GM12864 (cell line): ENCODE measurements around the gene SERTAD1.
"Not testable (repeated sequence)": the region's sequence is repeated elsewhere in the genome, so short reads cannot be mapped to it uniquely, and the experiment has no call there.

ENCODE experiments used
- DNase-seq: peaks from one replicate; pipeline ENCODE4 v3.0.0-alpha.2; 2011; ENCODE audit warnings: low read depth
- H3K4me3 ChIP-seq: 2 replicates; pipeline ENCODE4 v1.5.1; 2011; ENCODE audit warnings: mild to moderate bottlenecking, low read depth, low read length, control low read depth
- CTCF ChIP-seq: IDR thresholded peaks from 2 replicates; pipeline ENCODE4 v1.5.1; 2011; ENCODE audit warnings: low read depth, mild to moderate bottlenecking, moderate library complexity, low read length, control low read depth, inconsistent platforms; ENCODE audit errors: missing control alignments

SERTAD1 gene

GRCh38 chr19:40460185-40460584 lies 34.4 kb upstream of the SERTAD1 start:
- no peak overlapping the region for H3K4me3 ChIP-seq
- no peak for TF ChIP-seq CTCF
- no peak for DNase-seq

GRCh38 chr19:40458597-40458974 lies 32.8 kb upstream of the SERTAD1 start:
- TF ChIP-seq CTCF: no peak
- DNase-seq: no peak
- H3K4me3 ChIP-seq: no peak overlapping the region

- no peak for TF ChIP-seq CTCF
- no peak overlapping the region for H3K4me3 ChIP-seq
- no peak for DNase-seq
Measured at GRCh38 chr19:40457953-40458596, 32.3 kb upstream of the SERTAD1 start.

GRCh38 chr19:40457048-40457447 lies 31.3 kb upstream of the SERTAD1 start:
- no peak for TF ChIP-seq CTCF
- no peak overlapping the region for H3K4me3 ChIP-seq
- no peak for DNase-seq

- DNase-seq, H3K4me3 ChIP-seq: not testable (repeated sequence)
Measured at GRCh38 chr19:40453943-40454342, 28.2 kb upstream of the SERTAD1 start.

GRCh38 chr19:40453151-40453735 lies 27.5 kb upstream of the SERTAD1 start:
- DNase-seq: no peak
- no peak for TF ChIP-seq CTCF

GRCh38 chr19:40452016-40452415 lies 26.2 kb upstream of the SERTAD1 start:
- DNase-seq: no peak
- H3K4me3 ChIP-seq: no peak overlapping the region
- TF ChIP-seq CTCF: no peak

More at GRCh38 chr19:40453151-40453735, 27.5 kb upstream of the SERTAD1 start:
- no peak overlapping the region for H3K4me3 ChIP-seq
